RWPE2 (cell line): Measurements from ENCODE around the gene ZNF488.

ENCODE experiments used
- ATAC-seq: fragments of 200-7000 bp; cut with Tn5 transposase; 3 replicates; pipeline ENCODE4 v1.9.1; 2021; ENCODE audit warnings: low read depth
- DNase-seq: peaks from one replicate; pipeline ENCODE4 v3.0.0-alpha.2; 2020; ENCODE audit warnings: low spot score
- H3K27ac ChIP-seq: fragments of 450-650 bp; 2 replicates; pipeline ENCODE4 v1.5.1; 2017; ENCODE audit warnings: mild to moderate bottlenecking; ENCODE audit not compliant: poor library complexity, severe bottlenecking
- H3K27me3 ChIP-seq: fragments of 250-450 bp; sonication (Bioruptor Pico); 2 replicates; pipeline ENCODE4 v1.5.1; 2021; ENCODE audit warnings: mild to moderate bottlenecking, moderate library complexity; ENCODE audit not compliant: insufficient read depth, poor library complexity, severe bottlenecking
- H3K36me3 ChIP-seq: fragments of 250-450 bp; sonication (Bioruptor Pico); 2 replicates; pipeline ENCODE4 v1.5.1; 2020; ENCODE audit warnings: low read depth, mild to moderate bottlenecking, moderate library complexity
- H3K4me1 ChIP-seq: fragments of 250-450 bp; sonication (Bioruptor Pico); 2 replicates; pipeline ENCODE4 v1.5.1; 2021; ENCODE audit warnings: mild to moderate bottlenecking, moderate library complexity; ENCODE audit not compliant: insufficient read depth, poor library complexity, severe bottlenecking
- H3K4me3 ChIP-seq: fragments of 250-450 bp; sonication (Bioruptor Pico); 2 replicates; pipeline ENCODE4 v1.5.1; 2021; ENCODE audit warnings: mild to moderate bottlenecking, moderate library complexity; ENCODE audit not compliant: severe bottlenecking
- H3K9me3 ChIP-seq: fragments of 250-450 bp; sonication (Bioruptor Pico); 2 replicates; pipeline ENCODE4 v1.5.1; 2021; ENCODE audit warnings: mild to moderate bottlenecking, moderate library complexity; ENCODE audit not compliant: severe bottlenecking
- TF ChIP-seq, protein P1 (sequence below): fragments of 450-650 bp; IDR thresholded peaks from one replicate; pipeline ENCODE4 v1.5.1; 2017; ENCODE audit warnings: mild to moderate bottlenecking, moderate library complexity; ENCODE audit not compliant: poor library complexity, severe bottlenecking

ZNF488 gene

DNA sequence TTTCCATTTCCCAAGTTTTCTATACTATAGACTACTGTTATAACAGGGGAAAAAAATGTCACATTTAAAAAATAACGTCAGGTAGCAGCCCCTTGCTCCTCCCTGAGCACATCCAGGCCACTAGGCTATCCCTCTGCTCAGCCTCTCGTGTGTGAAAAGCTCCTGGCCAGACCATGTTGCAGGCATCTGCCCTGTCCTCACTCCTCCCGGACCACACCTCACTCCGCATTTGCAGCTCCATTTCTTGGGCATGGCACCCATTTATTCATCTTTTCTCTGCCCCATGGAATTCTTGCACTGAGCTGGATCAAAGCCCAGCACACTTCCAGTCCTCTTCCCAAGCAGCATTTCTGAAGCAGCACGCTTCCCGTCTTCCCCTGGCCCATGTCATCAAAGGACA lies 63.3 kb downstream of the ZNF488 start:
- no peaks in the 10 kb centered on the region for H3K36me3 ChIP-seq
- H3K27ac ChIP-seq, result no peak overlapping the region
- TF ChIP-seq, protein P1, sequence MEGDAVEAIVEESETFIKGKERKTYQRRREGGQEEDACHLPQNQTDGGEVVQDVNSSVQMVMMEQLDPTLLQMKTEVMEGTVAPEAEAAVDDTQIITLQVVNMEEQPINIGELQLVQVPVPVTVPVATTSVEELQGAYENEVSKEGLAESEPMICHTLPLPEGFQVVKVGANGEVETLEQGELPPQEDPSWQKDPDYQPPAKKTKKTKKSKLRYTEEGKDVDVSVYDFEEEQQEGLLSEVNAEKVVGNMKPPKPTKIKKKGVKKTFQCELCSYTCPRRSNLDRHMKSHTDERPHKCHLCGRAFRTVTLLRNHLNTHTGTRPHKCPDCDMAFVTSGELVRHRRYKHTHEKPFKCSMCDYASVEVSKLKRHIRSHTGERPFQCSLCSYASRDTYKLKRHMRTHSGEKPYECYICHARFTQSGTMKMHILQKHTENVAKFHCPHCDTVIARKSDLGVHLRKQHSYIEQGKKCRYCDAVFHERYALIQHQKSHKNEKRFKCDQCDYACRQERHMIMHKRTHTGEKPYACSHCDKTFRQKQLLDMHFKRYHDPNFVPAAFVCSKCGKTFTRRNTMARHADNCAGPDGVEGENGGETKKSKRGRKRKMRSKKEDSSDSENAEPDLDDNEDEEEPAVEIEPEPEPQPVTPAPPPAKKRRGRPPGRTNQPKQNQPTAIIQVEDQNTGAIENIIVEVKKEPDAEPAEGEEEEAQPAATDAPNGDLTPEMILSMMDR, result no peak
- H3K4me3 ChIP-seq, result no peak overlapping the region
- peak; percentile 18 for DNase-seq
- no peaks in the 10 kb centered on the region for H3K27me3 ChIP-seq
- no peaks in the 10 kb centered on the region for H3K4me1 ChIP-seq
- no peak for ATAC-seq
- H3K9me3 ChIP-seq, result no peaks in the 10 kb centered on the region

DNA sequence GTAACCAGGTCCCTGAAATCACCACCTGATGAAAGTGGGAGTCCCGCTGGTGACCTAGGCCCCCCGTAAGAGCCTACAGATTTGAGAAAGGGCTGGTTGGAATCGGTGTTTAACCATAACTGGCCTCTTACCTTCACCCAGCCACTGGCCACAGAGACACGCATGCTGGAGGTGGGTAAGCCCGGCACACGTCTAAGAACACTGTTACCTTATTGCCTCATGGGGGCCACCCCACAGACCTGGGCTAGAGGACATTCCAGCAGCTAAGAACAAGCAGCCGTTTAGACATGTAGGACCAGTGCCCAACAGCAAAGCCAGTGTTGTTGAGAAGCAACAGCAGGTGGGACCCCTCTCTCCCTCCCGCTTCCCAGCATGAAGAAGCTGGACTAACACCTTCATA lies 64.3 kb downstream of the ZNF488 start:
- ATAC-seq, result no peak
- no peaks in the 10 kb centered on the region for H3K4me1 ChIP-seq
- TF ChIP-seq, protein P1, result no peak
- H3K9me3 ChIP-seq, result no peaks in the 10 kb centered on the region
- no peak overlapping the region for H3K4me3 ChIP-seq
- H3K27me3 ChIP-seq, result no peaks in the 10 kb centered on the region
- no peaks in the 10 kb centered on the region for H3K36me3 ChIP-seq
- H3K27ac ChIP-seq, result no peak overlapping the region
- DNase-seq, result peak; percentile 16

DNA sequence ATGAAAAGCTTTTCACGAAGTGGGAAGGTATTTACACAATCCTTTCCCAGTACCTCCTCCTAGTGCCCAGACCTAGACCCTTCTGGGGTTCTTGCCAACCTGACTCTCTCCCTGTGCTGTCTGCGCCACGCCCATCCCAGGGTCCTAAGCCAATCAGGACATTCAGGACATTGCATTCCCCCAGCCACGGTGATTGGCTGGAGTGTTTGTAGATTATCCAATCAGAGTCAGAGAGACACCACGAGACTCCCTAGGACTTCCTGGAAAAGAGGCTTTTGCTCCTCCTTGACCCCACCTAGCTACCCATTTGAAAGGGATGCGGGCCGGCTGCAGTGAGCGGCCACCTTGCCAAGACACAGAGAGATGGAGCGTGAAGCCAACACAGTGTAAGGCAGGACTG lies 65.4 kb downstream of the ZNF488 start:
- TF ChIP-seq, protein P1, result no peak

DNA sequence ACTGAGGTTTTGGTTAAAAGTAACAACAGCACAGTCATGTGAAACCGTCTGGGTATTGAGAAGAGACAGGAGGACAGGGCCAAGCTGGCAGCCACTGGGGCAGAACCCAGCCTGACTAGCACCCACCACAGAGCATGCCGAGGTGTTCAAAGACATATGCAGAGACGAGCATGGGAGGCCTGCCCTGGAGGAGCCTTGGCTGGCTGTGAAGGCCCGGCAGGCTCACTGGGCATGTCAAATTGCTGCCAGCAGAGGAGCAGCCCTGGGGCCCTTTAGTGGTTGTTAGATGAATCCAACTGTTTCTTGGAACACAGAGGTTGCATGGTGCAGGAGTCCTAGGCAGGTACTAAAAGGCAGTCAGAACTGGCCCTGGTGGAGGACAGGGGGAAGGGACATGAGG lies 66.8 kb downstream of the ZNF488 start:
- DNase-seq (peak; percentile 36), ATAC-seq (no peak)
- Histone ChIP-seq H3K27me3 (no peaks in the 10 kb centered on the region), H3K27ac (no peak overlapping the region), H3K4me1 (no peaks in the 10 kb centered on the region), H3K36me3 (no peaks in the 10 kb centered on the region), H3K4me3 (no peak overlapping the region), H3K9me3 (no peaks in the 10 kb centered on the region)
- TF ChIP-seq, protein P1, result no peak

More for the DNA sequence above, 65.4 kb downstream of the ZNF488 start:
- ATAC-seq (no peak), DNase-seq (peak; percentile 31)
- Histone ChIP-seq H3K27ac (no peak overlapping the region), H3K36me3 (no peaks in the 10 kb centered on the region), H3K9me3 (no peaks in the 10 kb centered on the region), H3K27me3 (no peaks in the 10 kb centered on the region), H3K4me1 (no peaks in the 10 kb centered on the region), H3K4me3 (no peak overlapping the region)

DNA sequence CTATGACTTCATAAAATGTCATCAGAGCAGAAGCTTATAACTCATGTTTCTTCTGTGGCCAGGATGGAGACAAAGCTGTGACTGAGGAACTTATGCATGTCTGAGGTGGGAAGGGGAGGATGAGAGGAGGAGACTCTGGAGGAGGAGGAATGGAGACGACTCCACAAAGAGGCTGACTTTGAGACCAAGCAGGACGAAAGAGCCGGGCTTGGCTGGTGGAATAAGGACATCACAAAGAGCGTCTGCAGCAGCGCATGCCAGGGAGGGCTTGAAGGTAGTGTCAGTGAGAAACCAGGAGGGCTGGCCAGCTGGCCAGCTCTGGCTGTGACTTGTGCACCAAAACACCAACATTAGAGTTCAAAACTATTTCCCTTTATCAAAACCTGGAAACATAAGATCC lies 68.0 kb downstream of the ZNF488 start:
- no peaks in the 10 kb centered on the region for H3K36me3 ChIP-seq
- ATAC-seq (no peak), DNase-seq (peak; percentile 32)
- H3K27me3 ChIP-seq, result no peaks in the 10 kb centered on the region
- no peaks in the 10 kb centered on the region for H3K4me1 ChIP-seq
- H3K4me3 ChIP-seq, result no peak overlapping the region
- no peak overlapping the region for H3K27ac ChIP-seq
- TF ChIP-seq, protein P1, result no peak
- no peaks in the 10 kb centered on the region for H3K9me3 ChIP-seq
